ENCODE measurements around the gene JPT2. TPM values are rescaled to one million over a fixed set of nuclear protein-coding genes. Genes with fewer than 3 reads are reported as not detected.
A peak's percentile ranks its signal among the peaks of the same experiment; 100 is the strongest.

JPT2 gene
- total RNA-seq, 1 experiment from 2014 or later: 150 TPM

- POLR2A ChIA-PET: no interaction called here
- no peak for ATAC-seq
- H3K27me3 Mint-ChIP-seq (ENCODE audit: low read depth): no peaks in the 10 kb centered on the region
- no peak overlapping the region for H3K4me3 Mint-ChIP-seq
- no peak for DNase-seq (ENCODE audit: low spot score)
- TF ChIP-seq, protein P1, sequence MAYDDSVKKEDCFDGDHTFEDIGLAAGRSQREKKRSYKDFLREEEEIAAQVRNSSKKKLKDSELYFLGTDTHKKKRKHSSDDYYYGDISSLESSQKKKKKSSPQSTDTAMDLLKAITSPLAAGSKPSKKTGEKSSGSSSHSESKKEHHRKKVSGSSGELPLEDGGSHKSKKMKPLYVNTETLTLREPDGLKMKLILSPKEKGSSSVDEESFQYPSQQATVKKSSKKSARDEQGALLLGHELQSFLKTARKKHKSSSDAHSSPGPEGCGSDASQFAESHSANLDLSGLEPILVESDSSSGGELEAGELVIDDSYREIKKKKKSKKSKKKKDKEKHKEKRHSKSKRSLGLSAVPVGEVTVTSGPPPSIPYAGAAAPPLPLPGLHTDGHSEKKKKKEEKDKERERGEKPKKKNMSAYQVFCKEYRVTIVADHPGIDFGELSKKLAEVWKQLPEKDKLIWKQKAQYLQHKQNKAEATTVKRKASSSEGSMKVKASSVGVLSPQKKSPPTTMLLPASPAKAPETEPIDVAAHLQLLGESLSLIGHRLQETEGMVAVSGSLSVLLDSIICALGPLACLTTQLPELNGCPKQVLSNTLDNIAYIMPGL (CRISPR knock-in tag; IDR thresholded peaks at IDR 0.05): no peak
- TF ChIP-seq IRF2 (CRISPR knock-in tag; IDR thresholded peaks at IDR 0.05; ENCODE audit: borderline replicate concordance, low read depth): no peak
- TF ChIP-seq, protein P2, sequence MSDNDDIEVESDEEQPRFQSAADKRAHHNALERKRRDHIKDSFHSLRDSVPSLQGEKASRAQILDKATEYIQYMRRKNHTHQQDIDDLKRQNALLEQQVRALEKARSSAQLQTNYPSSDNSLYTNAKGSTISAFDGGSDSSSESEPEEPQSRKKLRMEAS (CRISPR knock-in tag; IDR thresholded peaks at IDR 0.05): no peak
- no peak for TF ChIP-seq ERG (CRISPR knock-in tag; IDR thresholded peaks at IDR 0.05)
- TF ChIP-seq NFE2L1 (CRISPR knock-in tag; IDR thresholded peaks at IDR 0.05): no peak
- TF ChIP-seq HMGA2 (CRISPR knock-in tag; IDR thresholded peaks at IDR 0.05): no peak
- TF ChIP-seq TP53 (CRISPR knock-in tag; IDR thresholded peaks at IDR 0.05): no peak
- TF ChIP-seq ZNF317 (CRISPR knock-in tag; IDR thresholded peaks at IDR 0.05; ENCODE audit: borderline replicate concordance, low read depth): no peak
- no peak for TF ChIP-seq GABPB1 (CRISPR knock-in tag; IDR thresholded peaks at IDR 0.05)
- TF ChIP-seq ELF4 (CRISPR knock-in tag; IDR thresholded peaks at IDR 0.05; ENCODE audit: low read depth): no peak
- H3K27ac Mint-ChIP-seq: no peak overlapping the region
- no peaks in the 10 kb centered on the region for H3K9me3 Mint-ChIP-seq
- no peaks in the 10 kb centered on the region for H3K4me1 Mint-ChIP-seq
- H3K36me3 Mint-ChIP-seq: peaks cover 60% of the 10 kb centered on the region
- CTCF ChIA-PET: no interaction called here
Measured at GRCh38 chr16:1637526-1637925, 40.6 kb upstream of the JPT2 start.

DNA sequence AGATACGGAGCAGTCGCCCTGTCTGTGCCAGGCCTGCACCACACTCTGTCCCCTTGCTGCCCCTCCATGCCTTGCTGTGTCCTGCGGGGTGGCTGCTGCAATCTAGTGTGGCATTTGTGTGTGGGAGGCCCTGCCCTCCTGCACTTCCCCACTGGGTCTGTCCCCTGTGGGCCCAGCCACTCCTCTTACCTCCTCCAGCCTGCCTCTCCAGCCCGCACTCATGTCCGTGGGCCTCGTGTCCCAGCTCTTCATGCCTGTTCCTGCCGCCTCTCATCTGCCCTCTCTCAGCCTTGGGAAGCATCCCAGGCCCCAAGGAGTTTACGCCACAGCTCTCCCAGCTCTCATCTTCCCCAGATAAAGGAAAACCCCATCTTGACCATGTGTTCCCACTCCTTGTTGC, 39.3 kb upstream of the JPT2 start:
- POLR2A ChIA-PET: no interaction called here
- DNase-seq (ENCODE audit: low spot score) (no peak), ATAC-seq (no peak)
- Mint-ChIP-seq H3K9me3 (no peaks in the 10 kb centered on the region), H3K4me1 (no peaks in the 10 kb centered on the region), H3K27me3 (ENCODE audit: low read depth) (no peaks in the 10 kb centered on the region), H3K36me3 (peaks cover 57% of the 10 kb centered on the region), H3K4me3 (no peak overlapping the region), H3K27ac (peak overlapping the region; percentile 50; the same call in 1 of the 2 replicates)
- CTCF ChIA-PET: no interaction called here
- TF ChIP-seq RORB (CRISPR knock-in tag; IDR thresholded peaks at IDR 0.05) (no peak), ERG (CRISPR knock-in tag; IDR thresholded peaks at IDR 0.05) (no peak), AR (CRISPR knock-in tag; IDR thresholded peaks at IDR 0.05) (no peak)
- TF ChIP-seq, protein P3, sequence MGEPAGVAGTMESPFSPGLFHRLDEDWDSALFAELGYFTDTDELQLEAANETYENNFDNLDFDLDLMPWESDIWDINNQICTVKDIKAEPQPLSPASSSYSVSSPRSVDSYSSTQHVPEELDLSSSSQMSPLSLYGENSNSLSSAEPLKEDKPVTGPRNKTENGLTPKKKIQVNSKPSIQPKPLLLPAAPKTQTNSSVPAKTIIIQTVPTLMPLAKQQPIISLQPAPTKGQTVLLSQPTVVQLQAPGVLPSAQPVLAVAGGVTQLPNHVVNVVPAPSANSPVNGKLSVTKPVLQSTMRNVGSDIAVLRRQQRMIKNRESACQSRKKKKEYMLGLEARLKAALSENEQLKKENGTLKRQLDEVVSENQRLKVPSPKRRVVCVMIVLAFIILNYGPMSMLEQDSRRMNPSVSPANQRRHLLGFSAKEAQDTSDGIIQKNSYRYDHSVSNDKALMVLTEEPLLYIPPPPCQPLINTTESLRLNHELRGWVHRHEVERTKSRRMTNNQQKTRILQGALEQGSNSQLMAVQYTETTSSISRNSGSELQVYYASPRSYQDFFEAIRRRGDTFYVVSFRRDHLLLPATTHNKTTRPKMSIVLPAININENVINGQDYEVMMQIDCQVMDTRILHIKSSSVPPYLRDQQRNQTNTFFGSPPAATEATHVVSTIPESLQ (CRISPR knock-in tag; IDR thresholded peaks at IDR 0.05): no peak

DNA sequence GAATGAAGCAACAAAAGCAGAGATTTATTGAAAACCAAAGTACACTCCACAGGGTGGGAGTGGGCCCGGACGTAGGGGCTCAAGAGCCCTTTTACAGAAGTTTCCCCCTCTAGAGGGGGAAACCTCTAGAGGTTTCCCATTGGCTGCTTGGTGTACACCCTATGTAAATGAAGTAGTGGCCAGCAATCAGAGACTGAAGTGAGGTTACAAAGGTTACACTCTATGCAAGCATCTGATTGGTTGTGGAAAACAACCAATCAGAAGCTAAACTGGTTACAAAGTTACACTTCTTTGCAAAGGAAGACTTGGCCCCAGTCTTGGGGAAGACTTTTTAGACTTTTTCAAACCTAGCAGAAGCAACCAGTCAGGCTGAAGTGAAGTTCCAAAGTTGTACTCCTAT, 38.8 kb upstream of the JPT2 start:
- POLR2A ChIA-PET: no interaction called here
- ATAC-seq (no peak), DNase-seq (ENCODE audit: low spot score) (no peak)
- no peaks in the 10 kb centered on the region for H3K4me1 Mint-ChIP-seq
- peaks cover 52% of the 10 kb centered on the region for H3K36me3 Mint-ChIP-seq
- no peak overlapping the region for H3K4me3 Mint-ChIP-seq
- H3K27me3 Mint-ChIP-seq (ENCODE audit: low read depth): no peaks in the 10 kb centered on the region
- H3K9me3 Mint-ChIP-seq: no peaks in the 10 kb centered on the region
- H3K27ac Mint-ChIP-seq: no peak overlapping the region; the same call in 1 of the 2 replicates
- CTCF ChIA-PET: no interaction called here
- no peak for TF ChIP-seq ZNF532 (CRISPR knock-in tag; IDR thresholded peaks at IDR 0.05; ENCODE audit: borderline replicate concordance)
- TF ChIP-seq GRHL2 (CRISPR knock-in tag; IDR thresholded peaks at IDR 0.05; ENCODE audit: insufficient replicate concordance, severe bottlenecking): no peak
- no peak for TF ChIP-seq NR2C2 (CRISPR knock-in tag; IDR thresholded peaks at IDR 0.05)

Data from WTC11 (cell line).